Thymus (tissue), 11 donors: ENCODE data around the gene SLC15A5. TPM values are rescaled to one million over a fixed set of nuclear protein-coding genes. Genes with fewer than 3 reads are reported as not detected.

ENCODE experiments used
- DNase-seq, 9 donors: peaks; one replicate each; pipeline ENCODE4 v3.0.0-alpha.2; 2013; ENCODE audit warnings: low spot score in 9 of 9, low read depth in 6 of 9, missing footprints in 1 of 9
- H3K27ac ChIP-seq, 2 donors: one replicate each; pipeline ENCODE4 v1.5.1; 2013; ENCODE audit warnings: control low read depth in 1 of 2, low read depth in 1 of 2, low read length in 1 of 2, mild to moderate bottlenecking in 1 of 2, moderate library complexity in 1 of 2
- H3K27me3 ChIP-seq, 2 donors: one replicate each; pipeline ENCODE4 v1.5.1; 2013; ENCODE audit warnings: low read length in 1 of 2; ENCODE audit not compliant: control insufficient read depth in 2 of 2, insufficient read depth in 1 of 2
- H3K36me3 ChIP-seq, 2 donors: one replicate each; pipeline ENCODE4 v1.5.1; 2013; ENCODE audit warnings: low read length in 1 of 2, mild to moderate bottlenecking in 1 of 2, moderate library complexity in 1 of 2; ENCODE audit not compliant: control insufficient read depth in 2 of 2, insufficient read depth in 2 of 2
- H3K4me1 ChIP-seq, 2 donors: one replicate each; pipeline ENCODE4 v1.5.1; 2013; ENCODE audit warnings: low read length in 2 of 2; ENCODE audit not compliant: control insufficient read depth in 2 of 2, insufficient read depth in 2 of 2
- H3K4me3 ChIP-seq, 2 donors: one replicate each; pipeline ENCODE4 v1.5.1; 2013; ENCODE audit warnings: low read length in 2 of 2, control low read depth in 1 of 2, mild to moderate bottlenecking in 1 of 2
- H3K9me3 ChIP-seq, 2 donors: one replicate each; pipeline ENCODE4 v1.5.1; 2013; ENCODE audit warnings: low read length in 1 of 2, mild to moderate bottlenecking in 1 of 2; ENCODE audit not compliant: control insufficient read depth in 2 of 2, insufficient read depth in 1 of 2
- whole genome bisulfite sequencing: extraction: QIAGEN DNeasy Blood & Tissue Kit; methylation state at CpG from one replicate; pipeline ENCODE4 v1.1.7; 2013; 5-methylcytosine and 5-hydroxymethylcytosine counted together
- polyA plus RNA-seq: library from polyadenylated mRNA; stranded (reverse); fragments of 200-250 nt; gene quantifications from one replicate; pipeline ENCODE4 v1.2.3, GENCODE V29; 2013
- total RNA-seq: library from RNA; stranded (reverse); fragments of 120-200 nt; gene quantifications from one replicate; pipeline ENCODE4 v1.2.4, GENCODE V29; 2013
- donor health status: healthy.

The SLC15A5 gene
- total and polyA plus RNA-seq, 2 donors, result not detected

GRCh38 chr12:16300736-16301135 lies 23.3 kb upstream of the SLC15A5 start:
- H3K27ac ChIP-seq, result no peak overlapping the region
- no peak for DNase-seq
- no peaks in the 10 kb centered on the region for H3K36me3 ChIP-seq
- 87% methylated on average over 7 of the region's 7 CpGs for WGBS
- H3K4me3 ChIP-seq, result no peak overlapping the region
- no peaks in the 10 kb centered on the region for H3K9me3 ChIP-seq
- no peaks in the 10 kb centered on the region for H3K4me1 ChIP-seq
- H3K27me3 ChIP-seq, result no peaks in the 10 kb centered on the region

- H3K9me3 ChIP-seq, result no peaks in the 10 kb centered on the region
- no peaks in the 10 kb centered on the region for H3K36me3 ChIP-seq
- no peak overlapping the region for H3K27ac ChIP-seq
- no peaks in the 10 kb centered on the region for H3K27me3 ChIP-seq
- WGBS, result 41% methylated on average over 1 of the region's 1 CpG
- DNase-seq, result no peak
- no peak overlapping the region for H3K4me3 ChIP-seq
- no peaks in the 10 kb centered on the region for H3K4me1 ChIP-seq
Measured at GRCh38 chr12:16300122-16300521, 22.6 kb upstream of the SLC15A5 start.

- no peak overlapping the region for H3K4me3 ChIP-seq
- H3K9me3 ChIP-seq, result no peaks in the 10 kb centered on the region
- no peak overlapping the region for H3K27ac ChIP-seq
- WGBS, result 89% methylated on average over 2 of the region's 2 CpGs
- H3K4me1 ChIP-seq, result no peaks in the 10 kb centered on the region
- H3K36me3 ChIP-seq, result no peaks in the 10 kb centered on the region
- no peaks in the 10 kb centered on the region for H3K27me3 ChIP-seq
- no peak for DNase-seq
Measured at GRCh38 chr12:16299403-16299802, 21.9 kb upstream of the SLC15A5 start.

- Histone ChIP-seq H3K4me3 (no peak overlapping the region), H3K36me3 (no peaks in the 10 kb centered on the region), H3K27me3 (no peaks in the 10 kb centered on the region), H3K27ac (no peak overlapping the region), H3K9me3 (no peaks in the 10 kb centered on the region), H3K4me1 (no peaks in the 10 kb centered on the region)
- DNase-seq, result no peak
- WGBS, result 59% methylated on average over 1 of the region's 1 CpG
Measured at GRCh38 chr12:16297521-16297920, 20.0 kb upstream of the SLC15A5 start.

- DNase-seq, result no peak
- Histone ChIP-seq H3K36me3 (no peaks in the 10 kb centered on the region), H3K9me3 (no peaks in the 10 kb centered on the region), H3K4me3 (no peak overlapping the region), H3K27ac (no peak overlapping the region), H3K4me1 (no peaks in the 10 kb centered on the region), H3K27me3 (no peaks in the 10 kb centered on the region)
- WGBS, result 56% methylated on average over 1 of the region's 1 CpG
Measured at GRCh38 chr12:16294376-16294956, 17.0 kb upstream of the SLC15A5 start.

- H3K4me1 ChIP-seq, result no peaks in the 10 kb centered on the region
- H3K4me3 ChIP-seq, result no peak overlapping the region
- no peak for DNase-seq
- H3K36me3 ChIP-seq, result no peaks in the 10 kb centered on the region
- no peaks in the 10 kb centered on the region for H3K27me3 ChIP-seq
- H3K27ac ChIP-seq, result no peak overlapping the region
- WGBS, result 93% methylated on average over 4 of the region's 4 CpGs
- no peaks in the 10 kb centered on the region for H3K9me3 ChIP-seq
Measured at GRCh38 chr12:16291032-16291431, 13.5 kb upstream of the SLC15A5 start.

GRCh38 chr12:16285586-16285985 lies 8.1 kb upstream of the SLC15A5 start:
- Histone ChIP-seq H3K4me3 (no peak overlapping the region), H3K9me3 (no peaks in the 10 kb centered on the region), H3K36me3 (no peaks in the 10 kb centered on the region), H3K4me1 (no peaks in the 10 kb centered on the region), H3K27ac (no peak overlapping the region), H3K27me3 (no peaks in the 10 kb centered on the region)
- no peak for DNase-seq
- 92% methylated on average over 3 of the region's 3 CpGs for WGBS

- H3K4me1 ChIP-seq, result no peaks in the 10 kb centered on the region
- H3K27me3 ChIP-seq, result no peaks in the 10 kb centered on the region
- WGBS, result 57% methylated on average over 2 of the region's 2 CpGs
Measured at GRCh38 chr12:16282978-16283377, 5.5 kb upstream of the SLC15A5 start.

GRCh38 chr12:16282081-16282480 lies 4.6 kb upstream of the SLC15A5 start:
- Histone ChIP-seq H3K4me1 (no peaks in the 10 kb centered on the region), H3K4me3 (no peak overlapping the region), H3K27me3 (no peaks in the 10 kb centered on the region), H3K27ac (no peak overlapping the region), H3K9me3 (no peaks in the 10 kb centered on the region), H3K36me3 (no peaks in the 10 kb centered on the region)
- 92% methylated on average over 2 of the region's 2 CpGs for WGBS
- DNase-seq, result no peak

More at GRCh38 chr12:16282978-16283377, 5.5 kb upstream of the SLC15A5 start:
- H3K4me3 ChIP-seq, result no peak overlapping the region
- no peaks in the 10 kb centered on the region for H3K36me3 ChIP-seq
- no peaks in the 10 kb centered on the region for H3K9me3 ChIP-seq
- DNase-seq, result no peak
- H3K27ac ChIP-seq, result no peak overlapping the region

GRCh38 chr12:16281157-16281556 lies 3.7 kb upstream of the SLC15A5 start:
- DNase-seq, result no peak
- Histone ChIP-seq H3K27me3 (no peaks in the 10 kb centered on the region), H3K27ac (no peak overlapping the region), H3K4me1 (no peaks in the 10 kb centered on the region), H3K4me3 (no peak overlapping the region), H3K36me3 (no peaks in the 10 kb centered on the region), H3K9me3 (no peaks in the 10 kb centered on the region)
- 87% methylated on average over 3 of the region's 3 CpGs for WGBS
